Thyroid gland (tissue), 4 donors: ENCODE measurements around the gene CYGB.

ENCODE experiments used
- POLR2A ChIP-seq, 2 donors: fragments of 450-650 bp; IDR thresholded peaks; one replicate each; pipeline ENCODE4 v1.6.1; 2017; ENCODE audit warnings: antibody characterized with exemption in 2 of 2, mild to moderate bottlenecking in 2 of 2, moderate library complexity in 1 of 2
- TF ChIP-seq, protein P1 (sequence below), 6 experiments: fragments of 200-600 bp in 3 of 6; fragments of 450-650 bp in 3 of 6; sonication (generic) in 3 of 6; IDR thresholded peaks; one replicate each; pipeline ENCODE4 v1.5.1; 2016 to 2019; ENCODE audit warnings: antibody characterized with exemption in 6 of 6, mild to moderate bottlenecking in 2 of 6, inconsistent platforms in 1 of 6, moderate library complexity in 1 of 6

DNA sequence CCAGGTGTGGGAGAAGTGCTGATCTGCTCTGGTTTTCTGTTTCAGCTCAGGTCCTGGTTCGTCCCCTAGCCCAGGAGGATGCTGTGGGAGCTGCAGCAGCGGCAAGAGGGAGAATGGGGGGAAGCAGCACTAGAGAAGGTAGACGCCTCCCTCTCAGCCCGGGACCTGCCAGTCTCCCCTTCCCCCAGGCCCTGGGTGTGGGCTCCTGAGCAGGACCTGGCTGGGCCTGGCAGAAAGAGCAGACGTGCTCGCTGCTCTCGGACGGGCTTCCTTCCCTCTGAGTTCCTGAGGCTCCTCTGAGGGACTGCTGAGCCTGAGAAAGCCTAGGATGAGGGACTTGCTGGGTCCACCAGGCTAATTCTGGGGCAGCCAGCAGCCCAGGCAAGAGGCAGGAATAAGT, 5.5 kb upstream of the CYGB start:
- TF ChIP-seq, protein P1, sequence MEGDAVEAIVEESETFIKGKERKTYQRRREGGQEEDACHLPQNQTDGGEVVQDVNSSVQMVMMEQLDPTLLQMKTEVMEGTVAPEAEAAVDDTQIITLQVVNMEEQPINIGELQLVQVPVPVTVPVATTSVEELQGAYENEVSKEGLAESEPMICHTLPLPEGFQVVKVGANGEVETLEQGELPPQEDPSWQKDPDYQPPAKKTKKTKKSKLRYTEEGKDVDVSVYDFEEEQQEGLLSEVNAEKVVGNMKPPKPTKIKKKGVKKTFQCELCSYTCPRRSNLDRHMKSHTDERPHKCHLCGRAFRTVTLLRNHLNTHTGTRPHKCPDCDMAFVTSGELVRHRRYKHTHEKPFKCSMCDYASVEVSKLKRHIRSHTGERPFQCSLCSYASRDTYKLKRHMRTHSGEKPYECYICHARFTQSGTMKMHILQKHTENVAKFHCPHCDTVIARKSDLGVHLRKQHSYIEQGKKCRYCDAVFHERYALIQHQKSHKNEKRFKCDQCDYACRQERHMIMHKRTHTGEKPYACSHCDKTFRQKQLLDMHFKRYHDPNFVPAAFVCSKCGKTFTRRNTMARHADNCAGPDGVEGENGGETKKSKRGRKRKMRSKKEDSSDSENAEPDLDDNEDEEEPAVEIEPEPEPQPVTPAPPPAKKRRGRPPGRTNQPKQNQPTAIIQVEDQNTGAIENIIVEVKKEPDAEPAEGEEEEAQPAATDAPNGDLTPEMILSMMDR (IDR thresholded peaks at IDR 0.05): no peak
- TF ChIP-seq POLR2A (IDR thresholded peaks at IDR 0.05): no peak
